Renal cortex interstitium (tissue), 11 donors: ENCODE results near the gene COL13A1. TPM values are rescaled to one million over a fixed set of nuclear protein-coding genes. Genes with fewer than 3 reads are reported as not detected.

Experiments used
- DNase-seq, 11 donors: peaks; one replicate each; pipeline ENCODE4 v3.0.0-alpha.2; 2013; ENCODE audit warnings: low read depth in 9 of 11, low spot score in 4 of 11; ENCODE audit errors: extremely low read depth in 1 of 11
- polyA plus RNA-seq, 3 donors: library from polyadenylated mRNA; unstranded; fragments of 120-200 nt; gene quantifications; one replicate each; pipeline ENCODE4 v1.2.1, GENCODE V29; 2013; ENCODE audit not compliant: insufficient read length in 3 of 3

Gene COL13A1
- polyA plus RNA-seq, 3 donors: 23.1 to 28.3 (median 23.4) TPM

DNA sequence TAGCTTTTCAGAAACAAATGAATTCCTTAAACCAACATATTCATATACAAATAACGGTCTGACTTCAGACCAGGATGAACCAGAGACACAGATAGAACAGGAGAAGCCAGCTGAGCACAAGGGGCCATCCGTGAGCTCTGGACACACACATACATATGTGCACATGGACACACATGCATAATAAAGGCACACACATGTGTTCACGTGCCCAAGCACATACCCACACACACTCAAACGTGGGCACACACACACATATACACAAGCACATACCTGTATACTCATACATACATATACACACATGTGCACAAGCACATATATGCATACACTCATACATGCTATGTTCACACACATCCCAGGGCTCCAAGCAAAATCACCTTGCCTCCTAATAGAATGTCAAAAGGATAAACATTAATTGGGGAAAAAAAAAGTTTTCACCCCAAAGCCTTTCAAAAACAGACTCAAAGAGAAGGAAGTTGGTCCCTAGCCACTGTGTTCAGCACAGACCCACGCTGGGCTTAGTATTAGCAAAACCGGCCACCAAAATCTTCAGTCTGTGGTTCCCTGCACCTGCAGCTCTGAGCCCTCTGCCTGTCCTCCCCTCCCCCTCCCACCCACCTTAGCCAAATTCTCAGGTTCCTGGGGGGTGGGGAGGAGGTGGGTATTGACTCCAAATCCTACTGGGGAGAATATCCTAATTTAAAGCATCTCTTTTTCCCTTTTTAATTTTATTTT lies 150.5 kb downstream of the COL13A1 start:
- no peak for DNase-seq

DNA sequence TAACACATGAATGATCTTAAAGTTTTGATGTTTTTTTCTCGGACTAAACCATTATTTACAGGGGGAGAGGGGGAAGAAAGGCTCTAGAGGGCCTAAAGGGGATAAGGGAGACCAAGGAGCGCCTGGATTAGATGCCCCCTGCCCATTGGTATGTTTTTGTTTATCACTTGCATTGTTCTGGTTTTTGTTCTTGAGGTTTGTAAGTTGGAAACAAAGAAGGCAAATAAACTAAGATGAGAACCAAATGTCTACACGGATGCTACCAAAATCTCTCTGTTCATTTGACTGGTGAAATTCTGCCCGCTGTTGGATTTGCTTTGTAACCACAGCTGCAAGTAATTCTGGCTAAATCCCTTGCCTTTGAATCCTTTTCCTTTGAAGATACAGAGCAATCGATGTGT lies 151.1 kb downstream of the COL13A1 start:
- no peak for DNase-seq

- DNase-seq: no peak
Observed at GRCh38 chr10:69953851-69954250, 152.1 kb downstream of the COL13A1 start.

GRCh38 chr10:69955211-69955805 lies 153.6 kb downstream of the COL13A1 start:
- DNase-seq: no peak

GRCh38 chr10:69955897-69956740 lies 154.4 kb downstream of the COL13A1 start:
- DNase-seq: no peak

DNA sequence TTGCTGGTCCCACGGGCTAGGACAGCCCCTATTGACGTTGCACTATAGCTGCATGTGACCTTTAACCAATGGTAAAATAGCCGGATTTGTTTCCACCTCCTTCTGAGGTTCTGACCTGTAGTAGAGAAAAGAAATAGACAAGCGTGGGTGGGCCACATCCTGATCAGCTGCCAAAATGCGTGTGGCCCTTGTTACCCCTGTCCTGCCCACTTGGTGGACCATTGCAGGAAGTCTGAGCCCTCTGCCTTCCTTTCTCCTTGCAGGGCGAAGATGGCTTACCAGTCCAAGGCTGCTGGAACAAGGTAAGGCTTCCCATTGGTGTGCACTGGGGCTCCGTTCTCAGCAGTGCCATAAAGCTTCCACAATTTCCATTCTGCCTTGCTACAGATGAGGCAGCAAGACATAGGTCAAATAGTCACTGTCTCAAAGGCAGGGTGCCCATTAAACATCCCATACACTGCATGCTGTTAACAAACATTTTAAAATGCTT lies 155.1 kb downstream of the COL13A1 start:
- no peak for DNase-seq

GRCh38 chr10:69957241-69957885 lies 155.7 kb downstream of the COL13A1 start:
- DNase-seq: no peak

DNA sequence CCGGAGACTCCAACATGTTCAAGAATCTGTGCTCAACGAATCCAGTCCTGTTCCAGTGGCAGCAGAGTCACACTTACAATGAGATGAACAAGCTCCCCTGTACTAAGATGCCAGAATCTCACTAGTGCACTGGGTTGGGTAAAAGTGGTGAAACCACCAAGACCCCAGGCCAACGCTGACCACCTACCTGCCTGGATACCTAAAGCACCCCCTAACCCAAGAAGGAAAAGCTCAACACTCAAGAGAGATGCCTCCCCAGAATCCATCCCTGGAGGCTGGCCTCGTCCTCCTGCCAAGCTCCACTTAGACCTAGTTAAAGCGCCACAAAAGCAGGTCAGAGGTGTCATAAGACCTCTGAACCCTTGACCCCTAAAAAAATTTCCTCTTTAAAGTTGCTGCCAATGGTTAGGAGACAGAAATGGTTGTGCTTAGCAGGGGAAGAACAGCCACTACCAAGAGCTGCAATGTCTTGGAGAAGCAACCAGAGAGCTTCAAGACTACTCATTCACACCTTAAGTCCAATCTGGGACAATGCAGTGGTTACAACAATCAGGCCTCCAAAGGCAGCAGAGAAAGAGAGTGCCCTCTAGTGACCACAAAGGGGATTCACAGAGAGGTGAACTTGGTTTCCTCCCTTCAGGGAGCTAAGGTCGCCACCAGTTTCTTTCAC lies 156.3 kb downstream of the COL13A1 start:
- peak in 1 of 11 donors; percentile 14 for DNase-seq

DNA sequence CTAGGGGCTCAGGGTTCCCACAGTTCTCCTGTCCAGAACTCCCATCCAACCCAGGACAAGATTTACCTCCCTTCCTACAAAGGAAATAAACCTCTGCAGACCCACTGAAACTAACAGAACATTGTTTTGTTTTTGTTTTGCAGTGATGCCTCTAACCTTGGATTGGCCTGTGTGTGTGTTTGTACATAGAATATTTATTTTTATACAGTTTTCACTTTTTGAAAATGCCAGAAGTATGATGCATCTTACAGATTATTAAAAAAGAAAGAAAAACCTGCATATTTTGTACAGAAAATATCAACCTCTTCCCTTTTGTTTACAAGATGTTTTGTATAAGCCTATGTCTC lies 156.8 kb downstream of the COL13A1 start:
- DNase-seq: no peak

DNA sequence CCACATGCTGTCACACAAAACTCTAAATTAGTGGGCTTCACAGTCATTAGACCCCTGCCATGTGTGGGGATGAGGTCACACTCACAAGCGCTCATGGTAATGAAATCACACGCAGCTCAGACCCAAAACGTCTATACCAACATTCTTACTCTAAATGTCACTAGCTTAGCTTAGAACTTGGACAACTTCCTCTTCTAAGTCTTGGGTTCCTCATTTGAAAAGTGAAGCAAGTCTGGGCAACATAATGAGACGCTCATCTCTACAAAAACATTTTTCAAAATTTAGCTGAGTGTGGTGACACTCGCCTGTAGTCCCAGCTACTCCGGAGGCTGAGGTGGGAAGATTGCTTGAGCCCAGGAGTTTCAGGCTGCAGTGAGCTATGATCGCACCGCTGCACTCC lies 158.2 kb downstream of the COL13A1 start:
- no peak for DNase-seq

- DNase-seq: no peak
Observed at GRCh38 chr10:69960606-69960987, 158.9 kb downstream of the COL13A1 start.

DNA sequence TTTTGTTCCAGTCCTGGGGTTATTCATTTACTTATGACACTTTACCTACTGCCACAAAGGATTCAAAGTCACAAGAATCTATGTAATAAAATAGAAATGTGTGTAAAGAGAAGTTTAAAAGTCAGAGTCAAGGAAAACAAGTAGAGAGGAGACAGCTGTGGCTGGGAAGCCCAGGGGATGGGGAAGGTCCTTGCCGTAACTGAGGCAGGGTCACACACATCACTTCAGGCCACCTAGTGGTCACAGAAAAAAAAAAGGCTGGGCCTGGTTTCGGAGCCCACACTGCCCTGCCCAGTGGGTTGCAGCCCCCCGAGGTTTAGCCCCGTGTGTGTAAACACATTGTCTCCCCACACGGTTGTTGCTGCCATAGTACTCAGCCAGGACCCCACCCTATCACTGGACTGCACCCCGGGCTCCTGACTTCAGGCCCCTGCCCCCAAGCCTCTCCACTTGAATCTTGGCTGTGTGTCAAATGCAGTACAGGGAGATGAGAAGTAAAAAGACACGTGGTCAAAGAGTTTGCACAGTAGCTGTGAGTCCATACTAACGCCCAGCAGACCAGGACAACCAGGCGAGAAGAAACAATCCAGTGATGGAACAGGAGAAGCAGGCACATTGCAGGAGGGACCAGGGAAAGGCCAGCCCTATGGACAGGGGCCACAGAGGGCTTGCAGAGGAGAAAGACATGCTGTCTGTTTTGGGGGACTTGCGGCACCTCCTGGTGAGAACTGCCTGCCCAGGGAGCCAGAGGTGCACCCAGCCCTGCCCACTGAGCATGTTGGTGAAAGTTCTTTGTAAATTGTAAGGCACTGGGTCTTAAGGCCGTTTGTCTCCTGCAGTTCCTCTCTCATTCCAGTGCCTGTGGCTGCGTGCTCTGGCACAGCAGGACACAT lies 159.5 kb downstream of the COL13A1 start:
- no peak for DNase-seq

GRCh38 chr10:69961881-69962745 lies 160.4 kb downstream of the COL13A1 start:
- DNase-seq: no peak

DNA sequence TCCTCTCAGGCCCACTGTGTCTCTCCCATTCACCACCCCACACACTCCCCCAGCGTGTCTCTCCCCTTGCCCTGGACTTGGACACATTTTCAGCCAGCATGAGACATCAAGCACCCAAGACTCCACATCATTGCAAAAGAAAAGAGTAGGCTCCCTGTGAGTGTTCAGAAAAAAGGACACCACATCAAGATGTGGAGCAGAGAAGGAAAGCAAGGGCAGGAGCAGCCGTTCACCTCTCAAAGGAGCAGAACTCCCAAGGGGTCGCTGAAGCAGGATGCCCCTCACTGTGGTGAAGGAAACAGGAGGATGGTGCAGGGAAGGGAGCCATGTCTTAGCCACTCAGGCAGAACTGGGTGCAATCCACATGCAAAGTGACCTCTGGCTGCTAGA lies 161.0 kb downstream of the COL13A1 start:
- DNase-seq: no peak

DNA sequence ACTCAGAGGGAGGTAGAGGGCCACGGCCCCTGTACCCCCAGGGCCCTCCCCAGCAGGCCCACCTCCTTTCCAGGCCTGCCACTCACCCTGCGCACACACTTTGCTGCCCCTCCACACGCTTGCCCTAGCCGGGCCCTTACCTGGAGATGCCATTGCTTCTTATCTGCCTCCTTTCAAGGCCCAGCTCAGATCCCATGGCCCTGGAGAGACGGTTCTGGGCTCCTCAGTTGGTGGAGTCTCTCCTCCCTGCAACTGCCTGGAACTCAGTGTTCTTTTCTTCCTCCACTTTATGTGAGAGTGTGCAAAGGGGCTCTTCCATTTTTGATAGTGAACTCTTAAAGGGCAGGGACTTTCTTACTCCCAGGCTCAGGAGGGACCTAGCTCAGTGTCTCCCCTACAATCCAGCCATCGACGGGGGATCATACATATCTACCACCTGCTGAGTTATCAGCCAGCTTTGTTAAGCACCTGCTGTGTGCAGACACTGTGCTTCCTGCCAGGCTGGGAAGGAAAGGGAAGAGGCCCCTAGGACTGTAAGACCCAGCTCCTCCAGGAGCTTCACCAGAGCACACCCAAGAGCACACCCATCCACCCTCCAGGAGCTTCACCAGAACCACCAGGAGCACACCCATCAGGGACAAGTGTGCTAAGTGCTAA lies 161.6 kb downstream of the COL13A1 start:
- no peak for DNase-seq

- DNase-seq: no peak
Observed at GRCh38 chr10:69963835-69964710, 162.4 kb downstream of the COL13A1 start.
